ENCODE measurements around the gene KRTAP9-6.
"Not testable (repeated sequence)": the region's sequence is repeated elsewhere in the genome, so short reads cannot be mapped to it uniquely, and the experiment has no call there.

KRTAP9-6 gene

GRCh38 chr17:41265078-41265477 lies at the start of gene KRTAP9-6:
Gene KRTAP9-6 (plus strand): TSS chr17:41265378. CDS start chr17:41265378, 0 bp downstream.
- DNase-seq, result no peak

GRCh38 chr17:41215681-41216080 lies 49.5 kb upstream of the KRTAP9-6 start:
- no peak for DNase-seq

GRCh38 chr17:41223821-41224220 lies 41.4 kb upstream of the KRTAP9-6 start:
- DNase-seq, result no peak

- no peak for DNase-seq
Measured at GRCh38 chr17:41226051-41226450, 39.1 kb upstream of the KRTAP9-6 start.

- not testable (repeated sequence) for DNase-seq
Measured at GRCh38 chr17:41226598-41227095, 38.5 kb upstream of the KRTAP9-6 start, which contains the start of gene KRTAP9-2. Gene KRTAP9-2 (plus strand): TSS chr17:41226648. CDS start chr17:41226655, 7 bp downstream.

GRCh38 chr17:41230094-41230493 lies 35.1 kb upstream of the KRTAP9-6 start:
- no peak for DNase-seq

- no peak for DNase-seq
Measured at GRCh38 chr17:41231731-41232130, 33.4 kb upstream of the KRTAP9-6 start.

GRCh38 chr17:41232399-41233105 lies 32.6 kb upstream of the KRTAP9-6 start, which contains the start of gene KRTAP9-3:
Gene KRTAP9-3 (plus strand): TSS chr17:41232449. CDS start chr17:41232502, 53 bp downstream.
- DNase-seq, result not testable (repeated sequence)

GRCh38 chr17:41237116-41237515 lies 28.1 kb upstream of the KRTAP9-6 start:
- DNase-seq, result not testable (repeated sequence)

GRCh38 chr17:41237949-41238437 lies 27.2 kb upstream of the KRTAP9-6 start, which contains the start of gene KRTAP9-8:
Gene KRTAP9-8 (plus strand): TSS chr17:41237999. CDS start chr17:41238052, 53 bp downstream.
- not testable (repeated sequence) for DNase-seq

- DNase-seq, result not testable (repeated sequence)
Measured at GRCh38 chr17:41246995-41247787, 18.0 kb upstream of the KRTAP9-6 start.

GRCh38 chr17:41249637-41250240 lies 15.4 kb upstream of the KRTAP9-6 start, which contains the start of gene KRTAP9-4:
Gene KRTAP9-4 (plus strand): TSS chr17:41249687. CDS start chr17:41249721, 34 bp downstream.
- not testable (repeated sequence) for DNase-seq

GRCh38 chr17:41251261-41251660 lies 13.9 kb upstream of the KRTAP9-6 start:
- DNase-seq, result no peak

GRCh38 chr17:41254861-41255260 lies 10.3 kb upstream of the KRTAP9-6 start:
- no peak for DNase-seq

GRCh38 chr17:41255381-41256290 lies 9.5 kb upstream of the KRTAP9-6 start, which contains the start of gene KRTAP9-9:
Gene KRTAP9-9 (plus strand): TSS chr17:41255384.
- DNase-seq, result not testable (repeated sequence)

GRCh38 chr17:41256291-41256685 lies 8.9 kb upstream of the KRTAP9-6 start:
- no peak for DNase-seq

GRCh38 chr17:41258406-41258805 lies 6.8 kb upstream of the KRTAP9-6 start:
- no peak for DNase-seq

GRCh38 chr17:41263212-41263611 lies 2.0 kb upstream of the KRTAP9-6 start:
- DNase-seq, result no peak

GRCh38 chr17:41264599-41264998 lies 579 bp upstream of the KRTAP9-6 start:
- DNase-seq, result no peak

- DNase-seq, result no peak
Measured at GRCh38 chr17:41267711-41268110, 2.5 kb downstream of the KRTAP9-6 start.

GRCh38 chr17:41271323-41271722 lies 6.1 kb downstream of the KRTAP9-6 start:
- not testable (repeated sequence) for DNase-seq
